Peyer's patch (tissue), 4 donors: ENCODE measurements around the gene LTB4R. TPM values are rescaled to one million over a fixed set of nuclear protein-coding genes. Genes with fewer than 3 reads are reported as not detected.

ENCODE experiments used
- DNase-seq, 3 donors: peaks; one replicate each; pipeline ENCODE4 v3.0.0-alpha.2; 2017 to 2019
- H3K27ac ChIP-seq, 4 donors: fragments of 200-600 bp; sonication (generic); one replicate each; pipeline ENCODE4 v1.5.1; 2016 to 2019
- H3K27me3 ChIP-seq, 2 donors: fragments of 200-600 bp; sonication (generic); one replicate each; pipeline ENCODE4 v1.5.1; 2019
- H3K36me3 ChIP-seq, 3 donors: fragments of 200-600 bp; sonication (generic); one replicate each; pipeline ENCODE4 v1.5.1; 2016 to 2019
- H3K4me1 ChIP-seq, 4 donors: fragments of 200-600 bp; sonication (generic); one replicate each; pipeline ENCODE4 v1.5.1; 2016 to 2019
- H3K4me3 ChIP-seq, 4 donors: fragments of 200-600 bp; sonication (generic); 1 replicate in 3 of 4; 2 replicates in 1 of 4; pipeline ENCODE4 v1.5.1; 2016 to 2019; ENCODE audit warnings: mild to moderate bottlenecking in 1 of 4
- H3K9me3 ChIP-seq, 4 donors: fragments of 200-600 bp; sonication (generic); one replicate each; pipeline ENCODE4 v1.5.1; 2016 to 2019; ENCODE audit warnings: mild to moderate bottlenecking in 1 of 4
- CTCF ChIP-seq, 6 experiments: fragments of 450-650 bp in 4 of 6; fragments of 200-600 bp in 2 of 6; sonication (generic) in 1 of 6; IDR thresholded peaks; one replicate each; pipeline ENCODE4 v1.5.1; 2017 to 2019; ENCODE audit warnings: antibody characterized with exemption in 6 of 6, mild to moderate bottlenecking in 3 of 6, moderate library complexity in 1 of 6
- POLR2A ChIP-seq, 2 donors: fragments of 450-650 bp; IDR thresholded peaks; one replicate each; pipeline ENCODE4 v1.5.1; 2017; ENCODE audit warnings: antibody characterized with exemption in 2 of 2, mild to moderate bottlenecking in 2 of 2, moderate library complexity in 2 of 2
- small RNA-seq, 2 donors: library from RNA; depleted of rRNA; stranded (forward); fragments of <200 nt; gene quantifications; one replicate each; pipeline ENCODE3, GENCODE V24; 2016
- total RNA-seq, 4 donors: library from RNA; depleted of rRNA; stranded (reverse); fragments of >200 nt; gene quantifications; one replicate each; pipeline ENCODE4 v1.1.0, GENCODE V29; 2016

Gene LTB4R
- total RNA-seq, 4 donors from 2014 or later = 5.1 to 28.5 (median 10.1) TPM

GRCh38 chr14:24365600-24366412 is 54.5 kb downstream of the LTB4R start:
- DNase-seq = peak; percentile 83 to 93 (median 85)
- Histone ChIP-seq H3K27ac (peak overlapping the region; percentile 73 to 87 (median 80)), H3K4me3 (peak overlapping the region; percentile 38 to 65 (median 56)), H3K36me3 (no peaks in the 10 kb centered on the region), H3K4me1 (peaks cover 0 to 33% (median 15%) of the 10 kb centered on the region in 4 donors), H3K9me3 (no peaks in the 10 kb centered on the region), H3K27me3 (no peaks in the 10 kb centered on the region)
- TF ChIP-seq POLR2A (IDR thresholded peaks at IDR 0.05) = no peak
- TF ChIP-seq CTCF (IDR thresholded peaks at IDR 0.05) = peak; percentile 74 to 92 (median 86)

GRCh38 chr14:24366413-24366720 is 55.1 kb downstream of the LTB4R start:
- Histone ChIP-seq H3K27ac (peak overlapping the region; percentile 73 to 87 (median 80)), H3K4me1 (peaks cover 0 to 33% (median 15%) of the 10 kb centered on the region in 4 donors), H3K27me3 (no peaks in the 10 kb centered on the region), H3K4me3 (peak overlapping the region; percentile 38 to 65 (median 56)), H3K36me3 (no peaks in the 10 kb centered on the region), H3K9me3 (no peaks in the 10 kb centered on the region)
- TF ChIP-seq CTCF (IDR thresholded peaks at IDR 0.05) (no peak), POLR2A (IDR thresholded peaks at IDR 0.05) (no peak)
- DNase-seq = no peak

- H3K36me3 ChIP-seq = no peaks in the 10 kb centered on the region
- peaks cover 0 to 33% (median 15%) of the 10 kb centered on the region in 4 donors for H3K4me1 ChIP-seq
- peak overlapping the region; percentile 73 to 87 (median 80) for H3K27ac ChIP-seq
- TF ChIP-seq CTCF (IDR thresholded peaks at IDR 0.05) (peak in 2 of 6 experiments; percentile 0 to 6), POLR2A (IDR thresholded peaks at IDR 0.05) (peak; percentile 33 to 50)
- H3K4me3 ChIP-seq = peak overlapping the region; percentile 38 to 65 (median 56)
- no peaks in the 10 kb centered on the region for H3K27me3 ChIP-seq
- H3K9me3 ChIP-seq = no peaks in the 10 kb centered on the region
- peak; percentile 85 to 92 (median 89) for DNase-seq
Observed at GRCh38 chr14:24366721-24367513, 55.6 kb downstream of the LTB4R start.

Small RNA genes lying within 50 kb of the gene (small RNA-seq; reads per million reads assigned to genes)
- 0 reads per million in 2 donors for gene RF00026

Other genes starting within 250 kb of the LTB4R start
- 1 to 10 TPM in 3 of 4 donors, not detected in 1; 1.9 to 4.6 (median 3.6) TPM for gene CPNE6, start 239.9 kb upstream of the LTB4R start, total RNA-seq
- 100 to 1,000 TPM in 3 of 4 donors, 10 to 100 TPM in 1; 53.6 to 820 (median 644) TPM for gene PCK2, start 217.2 kb upstream of the LTB4R start, total RNA-seq
- 100 to 1,000 TPM; 113 to 214 (median 176) TPM for gene DCAF11, start 196.7 kb upstream of the LTB4R start, total RNA-seq
- 10 to 100 TPM in 2 of 4 donors, 1 to 10 TPM in 1, not detected in 1; 4.6 to 14.2 (median 13.5) TPM for gene NRL, start 196.6 kb upstream of the LTB4R start, total RNA-seq
- 10 to 100 TPM in 1 of 4 donors, 1 to 10 TPM in 2, not detected in 1; 2.6 to 11.3 (median 3.9) TPM for gene FITM1, start 180.8 kb upstream of the LTB4R start, total RNA-seq
- gene PSME1, start 175.3 kb upstream of the LTB4R start, total RNA-seq = 100 to 1,000 TPM; 114 to 289 (median 200) TPM
- gene EMC9, start 169.9 kb upstream of the LTB4R start, total RNA-seq = 10 to 100 TPM in 3 of 4 donors, 1 to 10 TPM in 1; 7.4 to 38.7 (median 34.0) TPM
- 100 to 1,000 TPM; 119 to 258 (median 162) TPM for gene PSME2, start 164.9 kb upstream of the LTB4R start, total RNA-seq
- gene RNF31, start 164.0 kb upstream of the LTB4R start, total RNA-seq = 10 to 100 TPM; 46.4 to 90.8 (median 71.1) TPM
- 100 to 1,000 TPM in 1 of 4 donors, 10 to 100 TPM in 3; 64.1 to 219 (median 80.8) TPM for gene IRF9, start 150.2 kb upstream of the LTB4R start, total RNA-seq
- 10 to 100 TPM; 18.6 to 74.3 (median 37.8) TPM for gene REC8, start 139.4 kb upstream of the LTB4R start, total RNA-seq
- 10 to 100 TPM; 12.8 to 56.9 (median 34.2) TPM for gene IPO4, start 122.7 kb upstream of the LTB4R start, total RNA-seq
- 10 to 100 TPM; 22.3 to 80.7 (median 49.8) TPM for gene TM9SF1, start 116.1 kb upstream of the LTB4R start, total RNA-seq
- 1 to 10 TPM in 1 of 4 donors, under 1 TPM in 1, not detected in 2; 0.70 to 1.2 TPM for gene TSSK4, start 105.8 kb upstream of the LTB4R start, total RNA-seq
- gene CHMP4A, start 98.0 kb upstream of the LTB4R start, total RNA-seq = 100 to 1,000 TPM in 1 of 4 donors, 10 to 100 TPM in 3; 31.4 to 190 (median 54.3) TPM
- gene MDP1, start 95.4 kb upstream of the LTB4R start, total RNA-seq = 10 to 100 TPM in 2 of 4 donors, 1 to 10 TPM in 2; 7.4 to 17.5 (median 10.5) TPM
- 10 to 100 TPM; 44.1 to 77.6 (median 67.9) TPM for gene NEDD8, start 79.1 kb upstream of the LTB4R start, total RNA-seq
- 10 to 100 TPM; 52.7 to 59.4 (median 55.3) TPM for gene GMPR2, start 78.6 kb upstream of the LTB4R start, total RNA-seq
- 10 to 100 TPM; 26.4 to 39.6 (median 36.9) TPM for gene TINF2, start 68.9 kb upstream of the LTB4R start, total RNA-seq
- 10 to 100 TPM in 1 of 4 donors, 1 to 10 TPM in 3; 1.2 to 11.3 (median 5.9) TPM for gene TGM1, start 48.3 kb upstream of the LTB4R start, total RNA-seq
- gene RABGGTA, start 39.9 kb upstream of the LTB4R start, total RNA-seq = 10 to 100 TPM; 57.3 to 84.6 (median 77.6) TPM
- gene DHRS1, start 11.7 kb upstream of the LTB4R start, total RNA-seq = 100 to 1,000 TPM in 1 of 4 donors, 10 to 100 TPM in 3; 51.2 to 130 (median 67.1) TPM
- gene NOP9, start 11.7 kb upstream of the LTB4R start, total RNA-seq = 10 to 100 TPM; 14.5 to 30.0 (median 22.4) TPM
- 100 to 1,000 TPM in 2 of 4 donors, 10 to 100 TPM in 2; 22.3 to 184 (median 136) TPM for gene CIDEB, start 3.5 kb upstream of the LTB4R start, total RNA-seq
- 10 to 100 TPM in 2 of 4 donors, 1 to 10 TPM in 2; 7.7 to 37.2 (median 12.2) TPM for gene LTB4R2, start 1.4 kb upstream of the LTB4R start, total RNA-seq
- gene ADCY4, start 23.6 kb downstream of the LTB4R start, total RNA-seq = 10 to 100 TPM; 12.1 to 53.6 (median 26.9) TPM
- 10 to 100 TPM; 45.2 to 72.0 (median 64.0) TPM for gene RIPK3, start 28.5 kb downstream of the LTB4R start, total RNA-seq
- gene NFATC4, start 56.7 kb downstream of the LTB4R start, total RNA-seq = 10 to 100 TPM in 3 of 4 donors, 1 to 10 TPM in 1; 6.5 to 52.0 (median 21.5) TPM
- 10 to 100 TPM in 2 of 4 donors, 1 to 10 TPM in 2; 3.2 to 15.5 (median 10.3) TPM for gene NYNRIN, start 87.5 kb downstream of the LTB4R start, total RNA-seq
- 1 to 10 TPM in 1 of 4 donors, under 1 TPM in 1, not detected in 2; 0.94 to 4.3 TPM for gene CBLN3, start 118.2 kb downstream of the LTB4R start, total RNA-seq
- gene KHNYN, start 118.5 kb downstream of the LTB4R start, total RNA-seq = 100 to 1,000 TPM in 2 of 4 donors, 10 to 100 TPM in 2; 80.9 to 129 (median 113) TPM
- 10 to 100 TPM; 25.7 to 98.2 (median 48.9) TPM for gene SDR39U1, start 131.3 kb downstream of the LTB4R start, total RNA-seq
- not detected for gene CMA1, start 196.8 kb downstream of the LTB4R start, total RNA-seq